Measurements from ENCODE around the gene CCNG2.

DNA sequence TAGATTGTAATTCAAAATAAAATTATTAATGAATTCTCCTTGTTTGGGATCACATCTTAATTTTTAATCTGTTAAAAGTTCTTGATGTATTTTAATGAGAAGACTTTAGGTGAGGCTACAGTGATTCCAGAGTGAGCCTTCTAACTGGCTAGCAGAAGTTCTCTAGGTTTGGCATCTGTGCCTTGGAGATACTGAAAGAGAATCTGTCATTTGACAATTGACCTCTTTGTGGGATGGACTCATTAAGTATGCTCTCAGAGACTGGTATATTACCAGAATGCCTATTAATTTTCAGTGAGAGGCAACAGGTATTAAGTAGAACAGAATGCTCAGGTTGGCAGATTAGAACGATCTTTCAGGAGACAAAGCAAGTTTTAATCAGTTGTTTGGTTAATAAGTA is 10.2 kb downstream of the CCNG2 start:
- TF ChIP-seq, protein P1, sequence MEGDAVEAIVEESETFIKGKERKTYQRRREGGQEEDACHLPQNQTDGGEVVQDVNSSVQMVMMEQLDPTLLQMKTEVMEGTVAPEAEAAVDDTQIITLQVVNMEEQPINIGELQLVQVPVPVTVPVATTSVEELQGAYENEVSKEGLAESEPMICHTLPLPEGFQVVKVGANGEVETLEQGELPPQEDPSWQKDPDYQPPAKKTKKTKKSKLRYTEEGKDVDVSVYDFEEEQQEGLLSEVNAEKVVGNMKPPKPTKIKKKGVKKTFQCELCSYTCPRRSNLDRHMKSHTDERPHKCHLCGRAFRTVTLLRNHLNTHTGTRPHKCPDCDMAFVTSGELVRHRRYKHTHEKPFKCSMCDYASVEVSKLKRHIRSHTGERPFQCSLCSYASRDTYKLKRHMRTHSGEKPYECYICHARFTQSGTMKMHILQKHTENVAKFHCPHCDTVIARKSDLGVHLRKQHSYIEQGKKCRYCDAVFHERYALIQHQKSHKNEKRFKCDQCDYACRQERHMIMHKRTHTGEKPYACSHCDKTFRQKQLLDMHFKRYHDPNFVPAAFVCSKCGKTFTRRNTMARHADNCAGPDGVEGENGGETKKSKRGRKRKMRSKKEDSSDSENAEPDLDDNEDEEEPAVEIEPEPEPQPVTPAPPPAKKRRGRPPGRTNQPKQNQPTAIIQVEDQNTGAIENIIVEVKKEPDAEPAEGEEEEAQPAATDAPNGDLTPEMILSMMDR (IDR thresholded peaks at IDR 0.05), result no peak
- no peak for TF ChIP-seq POLR2A (IDR thresholded peaks at IDR 0.05)
